DND-41 (cell line): Measurements from ENCODE around the gene UBE2QL1.

ENCODE experiments used
- ATAC-seq: fragments of 200-7000 bp; cut with Tn5 transposase; 3 replicates; pipeline ENCODE4 v1.9.1; 2021; ENCODE audit warnings: low read depth; ENCODE audit not compliant: insufficient read depth
- DNase-seq: peaks from one replicate; pipeline ENCODE4 v3.0.0-alpha.2; 2020
- H2AFZ ChIP-seq: 2 replicates; pipeline ENCODE4 v1.6.0; 2012; ENCODE audit warnings: low read depth, low read length
- H3K27ac ChIP-seq: 2 replicates; pipeline ENCODE4 v1.5.1; 2012; ENCODE audit warnings: low read length, inconsistent platforms
- H3K27me3 ChIP-seq: fragments of 200-600 bp; sonication (generic); 2 replicates; pipeline ENCODE4 v1.6.0; 2012; ENCODE audit warnings: low read length, mild to moderate bottlenecking, inconsistent platforms; ENCODE audit not compliant: insufficient read depth, poor library complexity
- H3K36me3 ChIP-seq: 2 replicates; pipeline ENCODE4 v1.5.1; 2012; ENCODE audit warnings: low read length, inconsistent platforms; ENCODE audit not compliant: insufficient read depth
- H3K4me1 ChIP-seq: 2 replicates; pipeline ENCODE4 v1.5.1; 2012; ENCODE audit warnings: mild to moderate bottlenecking, low read length; ENCODE audit not compliant: insufficient read depth
- H3K4me2 ChIP-seq: 2 replicates; pipeline ENCODE4 v1.6.0; 2012; ENCODE audit warnings: mild to moderate bottlenecking, moderate library complexity, low read length, inconsistent platforms; ENCODE audit not compliant: insufficient read depth
- H3K4me3 ChIP-seq, 2 experiments: fragments of 200-600 bp in 1 of 2; shearing (Covaris generic) in 1 of 2; 2 replicates each; pipeline ENCODE4 v1.5.1; 2012 to 2016; ENCODE audit warnings: inconsistent platforms in 2 of 2, low read length in 2 of 2, mild to moderate bottlenecking in 2 of 2, low read depth in 1 of 2, moderate library complexity in 1 of 2
- H3K79me2 ChIP-seq: 2 replicates; pipeline ENCODE4 v1.6.0; 2012; ENCODE audit warnings: low read length, inconsistent platforms; ENCODE audit not compliant: insufficient read depth
- H3K9ac ChIP-seq: 2 replicates; pipeline ENCODE4 v1.6.0; 2012; ENCODE audit warnings: low read depth, mild to moderate bottlenecking, inconsistent platforms, low read length, moderate library complexity
- H3K9me3 ChIP-seq: 2 replicates; pipeline ENCODE4 v1.5.1; 2012; ENCODE audit warnings: low read length, moderate library complexity, mild to moderate bottlenecking, inconsistent platforms; ENCODE audit not compliant: insufficient read depth, severe bottlenecking
- H4K20me1 ChIP-seq: 2 replicates; pipeline ENCODE4 v1.6.0; 2012; ENCODE audit warnings: low read length; ENCODE audit not compliant: insufficient read depth
- EZH2 ChIP-seq: IDR thresholded peaks from 3 replicates; pipeline ENCODE4 v1.6.1; 2012; ENCODE audit warnings: borderline replicate concordance, low read depth, mild to moderate bottlenecking, moderate library complexity, low read length, inconsistent platforms; ENCODE audit not compliant: severe bottlenecking
- TF ChIP-seq, protein P1 (sequence below): IDR thresholded peaks from 2 replicates; pipeline ENCODE4 v1.5.1; 2012; ENCODE audit warnings: borderline replicate concordance, low read length, moderate library complexity, mild to moderate bottlenecking; ENCODE audit not compliant: poor library complexity, severe bottlenecking; ENCODE audit errors: extremely low read depth

UBE2QL1 gene

DNA sequence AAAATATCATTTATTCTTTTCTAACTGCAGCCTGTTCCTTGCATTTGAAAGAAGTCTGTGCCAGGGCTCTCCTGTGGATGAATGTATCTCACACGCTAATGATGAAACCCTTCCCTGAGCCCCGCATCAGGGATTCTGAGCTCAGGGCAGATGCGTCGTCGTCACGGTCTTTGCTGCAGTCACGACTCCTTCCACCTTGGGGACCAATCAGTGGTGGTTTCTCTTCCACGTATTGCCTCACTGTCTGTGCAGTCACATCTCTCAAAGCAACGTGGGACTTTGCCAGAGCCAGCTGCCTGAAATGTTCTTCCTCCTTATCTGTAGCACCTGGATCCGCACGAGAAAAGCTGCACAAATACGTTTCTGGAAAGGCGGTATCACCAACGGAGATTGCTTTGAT, 13.9 kb upstream of the UBE2QL1 start:
- H3K79me2 ChIP-seq, result no peaks in the 10 kb centered on the region
- H3K9ac ChIP-seq, result no peak overlapping the region
- no peaks in the 10 kb centered on the region for H3K36me3 ChIP-seq
- no peak overlapping the region for H2AFZ ChIP-seq
- H3K9me3 ChIP-seq, result no peaks in the 10 kb centered on the region
- no peaks in the 10 kb centered on the region for H4K20me1 ChIP-seq
- ATAC-seq, result no peak
- no peaks in the 10 kb centered on the region for H3K27me3 ChIP-seq
- TF ChIP-seq, protein P1, sequence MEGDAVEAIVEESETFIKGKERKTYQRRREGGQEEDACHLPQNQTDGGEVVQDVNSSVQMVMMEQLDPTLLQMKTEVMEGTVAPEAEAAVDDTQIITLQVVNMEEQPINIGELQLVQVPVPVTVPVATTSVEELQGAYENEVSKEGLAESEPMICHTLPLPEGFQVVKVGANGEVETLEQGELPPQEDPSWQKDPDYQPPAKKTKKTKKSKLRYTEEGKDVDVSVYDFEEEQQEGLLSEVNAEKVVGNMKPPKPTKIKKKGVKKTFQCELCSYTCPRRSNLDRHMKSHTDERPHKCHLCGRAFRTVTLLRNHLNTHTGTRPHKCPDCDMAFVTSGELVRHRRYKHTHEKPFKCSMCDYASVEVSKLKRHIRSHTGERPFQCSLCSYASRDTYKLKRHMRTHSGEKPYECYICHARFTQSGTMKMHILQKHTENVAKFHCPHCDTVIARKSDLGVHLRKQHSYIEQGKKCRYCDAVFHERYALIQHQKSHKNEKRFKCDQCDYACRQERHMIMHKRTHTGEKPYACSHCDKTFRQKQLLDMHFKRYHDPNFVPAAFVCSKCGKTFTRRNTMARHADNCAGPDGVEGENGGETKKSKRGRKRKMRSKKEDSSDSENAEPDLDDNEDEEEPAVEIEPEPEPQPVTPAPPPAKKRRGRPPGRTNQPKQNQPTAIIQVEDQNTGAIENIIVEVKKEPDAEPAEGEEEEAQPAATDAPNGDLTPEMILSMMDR, result no peak
- TF ChIP-seq EZH2, result no peak
- no peak overlapping the region for H3K27ac ChIP-seq
- no peak overlapping the region for H3K4me3 ChIP-seq
- no peak for DNase-seq
- H3K4me1 ChIP-seq, result no peaks in the 10 kb centered on the region
- H3K4me2 ChIP-seq, result no peak overlapping the region

- ATAC-seq (no peak), DNase-seq (peak; percentile 10)
- TF ChIP-seq, protein P1, result peak; percentile 52
- no peak for TF ChIP-seq EZH2
- Histone ChIP-seq H3K9me3 (no peaks in the 10 kb centered on the region), H4K20me1 (no peaks in the 10 kb centered on the region), H2AFZ (no peak overlapping the region), H3K4me2 (no peak overlapping the region), H3K27me3 (no peaks in the 10 kb centered on the region), H3K36me3 (no peaks in the 10 kb centered on the region), H3K79me2 (no peaks in the 10 kb centered on the region), H3K27ac (no peak overlapping the region), H3K4me3 (no peak overlapping the region), H3K4me1 (no peaks in the 10 kb centered on the region), H3K9ac (no peak overlapping the region)
Measured at GRCh38 chr5:6435356-6435755, 13.3 kb upstream of the UBE2QL1 start.

GRCh38 chr5:6436715-6437331, 11.8 kb upstream of the UBE2QL1 start:
- no peak overlapping the region for H3K4me3 ChIP-seq
- no peaks in the 10 kb centered on the region for H3K4me1 ChIP-seq
- no peaks in the 10 kb centered on the region for H3K9me3 ChIP-seq
- no peak overlapping the region for H3K27ac ChIP-seq
- DNase-seq (no peak), ATAC-seq (no peak)
- H3K79me2 ChIP-seq, result no peaks in the 10 kb centered on the region
- no peaks in the 10 kb centered on the region for H3K27me3 ChIP-seq
- TF ChIP-seq EZH2, result no peak
- TF ChIP-seq, protein P1, result no peak
- H4K20me1 ChIP-seq, result no peaks in the 10 kb centered on the region
- H2AFZ ChIP-seq, result no peak overlapping the region
- H3K36me3 ChIP-seq, result no peaks in the 10 kb centered on the region
- no peak overlapping the region for H3K4me2 ChIP-seq
- no peak overlapping the region for H3K9ac ChIP-seq
